Uterus (tissue), 2 donors: ENCODE results near the gene KCNJ11.

Source experiments
- POLR2A ChIP-seq, 2 donors: fragments of 450-650 bp; IDR thresholded peaks; one replicate each; pipeline ENCODE4 v1.6.1; 2016; ENCODE audit warnings: antibody characterized with exemption in 2 of 2, mild to moderate bottlenecking in 1 of 2, moderate library complexity in 1 of 2
- TF ChIP-seq, protein P1 (sequence below), 4 experiments: fragments of 200-600 bp in 2 of 4; fragments of 450-650 bp in 2 of 4; sonication (generic) in 2 of 4; IDR thresholded peaks; one replicate each; pipeline ENCODE4 v1.5.1; 2016 to 2019; ENCODE audit warnings: antibody characterized with exemption in 4 of 4, mild to moderate bottlenecking in 2 of 4, moderate library complexity in 1 of 4

DNA sequence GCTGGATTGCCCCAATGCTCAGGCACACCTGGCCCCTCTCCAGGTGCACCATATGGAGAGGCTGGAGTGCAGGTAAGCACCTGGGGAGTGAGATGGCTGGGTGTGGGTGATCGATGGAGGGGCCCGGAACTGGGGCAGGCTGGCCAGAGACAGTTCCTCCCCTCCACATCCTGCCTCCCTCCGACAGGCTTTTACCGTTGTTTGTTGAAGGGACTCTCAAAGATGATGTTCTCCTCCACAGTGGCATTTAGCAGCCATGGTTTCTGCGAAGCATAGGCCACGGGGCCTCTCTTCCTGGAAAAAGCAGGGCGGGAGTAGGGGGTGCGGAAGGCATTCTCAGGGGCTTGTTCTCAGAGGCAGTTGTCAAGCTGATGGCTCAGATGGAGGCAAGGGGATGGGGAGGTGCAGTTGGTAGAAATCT, 25.9 kb upstream of the KCNJ11 start:
- TF ChIP-seq, protein P1, sequence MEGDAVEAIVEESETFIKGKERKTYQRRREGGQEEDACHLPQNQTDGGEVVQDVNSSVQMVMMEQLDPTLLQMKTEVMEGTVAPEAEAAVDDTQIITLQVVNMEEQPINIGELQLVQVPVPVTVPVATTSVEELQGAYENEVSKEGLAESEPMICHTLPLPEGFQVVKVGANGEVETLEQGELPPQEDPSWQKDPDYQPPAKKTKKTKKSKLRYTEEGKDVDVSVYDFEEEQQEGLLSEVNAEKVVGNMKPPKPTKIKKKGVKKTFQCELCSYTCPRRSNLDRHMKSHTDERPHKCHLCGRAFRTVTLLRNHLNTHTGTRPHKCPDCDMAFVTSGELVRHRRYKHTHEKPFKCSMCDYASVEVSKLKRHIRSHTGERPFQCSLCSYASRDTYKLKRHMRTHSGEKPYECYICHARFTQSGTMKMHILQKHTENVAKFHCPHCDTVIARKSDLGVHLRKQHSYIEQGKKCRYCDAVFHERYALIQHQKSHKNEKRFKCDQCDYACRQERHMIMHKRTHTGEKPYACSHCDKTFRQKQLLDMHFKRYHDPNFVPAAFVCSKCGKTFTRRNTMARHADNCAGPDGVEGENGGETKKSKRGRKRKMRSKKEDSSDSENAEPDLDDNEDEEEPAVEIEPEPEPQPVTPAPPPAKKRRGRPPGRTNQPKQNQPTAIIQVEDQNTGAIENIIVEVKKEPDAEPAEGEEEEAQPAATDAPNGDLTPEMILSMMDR (IDR thresholded peaks at IDR 0.05), result no peak
- TF ChIP-seq POLR2A (IDR thresholded peaks at IDR 0.05), result no peak
